GM03348 (cell line): ENCODE measurements around the gene FANCG.

Source experiments
- DNase-seq: peaks from one replicate; pipeline ENCODE4 v3.0.0; 2012; ENCODE audit warnings: low spot score

Gene FANCG

GRCh38 chr9:35060548-35061207 is 19.1 kb downstream of the FANCG start:
- DNase-seq: no peak

- DNase-seq: no peak
Observed at GRCh38 chr9:35059438-35059837, 20.3 kb downstream of the FANCG start.

DNA sequence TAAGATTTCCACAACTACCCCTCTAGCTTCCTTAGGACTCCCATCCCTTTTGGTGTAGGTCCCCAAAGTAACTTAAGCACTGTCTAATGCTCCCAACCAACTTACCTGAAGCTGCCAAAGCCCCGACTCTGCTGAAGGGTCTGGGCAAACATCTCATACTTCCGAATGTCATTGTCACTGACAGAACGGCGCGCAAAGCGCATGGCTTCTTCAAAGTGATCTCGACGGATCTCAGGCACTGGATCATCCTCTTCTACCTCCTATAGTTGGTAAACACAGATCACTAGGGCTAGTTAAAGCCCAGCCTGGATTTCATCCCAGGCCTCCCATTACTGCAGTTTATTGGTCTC is 22.5 kb downstream of the FANCG start:
- no peak for DNase-seq

DNA sequence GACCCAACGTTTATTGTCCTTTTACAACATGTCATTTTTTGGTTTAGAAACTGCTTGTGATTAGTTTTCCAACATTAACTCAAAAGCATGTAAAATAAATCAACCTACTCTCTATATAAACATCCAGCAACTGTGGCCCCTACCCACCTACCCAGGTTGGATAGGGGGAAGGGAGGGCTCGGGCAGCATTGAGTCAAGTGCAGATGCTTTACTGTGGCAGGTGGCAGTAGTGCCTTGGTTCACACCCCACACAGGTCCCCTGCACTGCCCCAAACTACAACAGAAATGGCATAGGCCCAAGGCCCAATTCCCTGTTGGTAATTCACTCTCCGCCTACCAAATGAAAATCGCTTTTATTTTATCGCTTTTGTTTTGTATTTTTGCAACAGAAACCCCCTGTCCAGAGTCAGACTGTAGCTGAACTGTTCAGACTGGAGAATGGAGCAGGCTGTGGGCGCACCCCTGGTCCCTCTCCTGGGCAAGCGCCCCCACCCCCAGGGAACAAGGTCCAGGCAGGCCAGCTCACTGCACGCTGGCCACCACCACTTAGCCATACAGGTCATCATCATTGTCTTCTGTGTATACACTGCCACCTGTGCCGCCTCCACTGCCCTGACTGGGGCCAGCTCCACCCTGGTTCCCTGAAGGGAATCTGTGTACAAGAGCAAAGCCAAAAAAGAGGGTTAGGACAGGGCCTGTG is 23.0 kb downstream of the FANCG start:
- no peak for DNase-seq

DNA sequence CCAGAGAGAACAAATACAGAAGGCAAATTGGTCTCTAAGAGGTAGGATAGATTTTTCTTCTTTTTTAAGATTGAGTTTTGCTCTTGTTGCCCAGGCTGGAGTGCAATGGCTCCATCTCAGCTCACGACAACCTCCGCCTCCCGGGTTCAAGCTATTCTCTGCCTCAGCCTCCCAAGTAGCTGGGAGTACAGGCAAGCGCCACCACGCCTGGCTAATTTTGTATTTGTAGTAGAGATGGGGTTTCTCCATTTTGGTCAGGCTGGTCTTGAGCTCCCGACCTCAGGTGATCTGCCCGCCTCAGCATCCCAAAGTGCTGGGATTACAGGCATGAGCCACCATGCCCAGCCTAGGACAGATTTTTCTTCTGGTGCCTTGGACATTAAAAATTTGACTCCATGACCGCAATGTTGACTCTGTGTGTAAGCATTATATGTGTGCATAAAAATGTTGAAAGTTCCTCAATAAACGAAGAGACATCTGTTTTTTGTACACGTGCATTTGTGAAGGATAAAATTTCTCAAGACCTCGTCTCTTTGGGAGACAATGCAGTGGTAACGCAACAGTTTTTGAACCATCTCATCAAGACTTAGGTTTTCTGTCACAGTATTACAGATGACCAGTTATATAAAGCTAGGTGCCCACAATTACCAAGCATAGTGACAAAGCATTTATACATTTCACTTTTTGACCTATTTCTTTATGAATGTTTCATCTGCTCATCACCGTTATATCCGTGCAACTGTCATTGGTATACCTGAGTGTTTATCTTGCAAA is 24.7 kb downstream of the FANCG start:
- no peak for DNase-seq

DNA sequence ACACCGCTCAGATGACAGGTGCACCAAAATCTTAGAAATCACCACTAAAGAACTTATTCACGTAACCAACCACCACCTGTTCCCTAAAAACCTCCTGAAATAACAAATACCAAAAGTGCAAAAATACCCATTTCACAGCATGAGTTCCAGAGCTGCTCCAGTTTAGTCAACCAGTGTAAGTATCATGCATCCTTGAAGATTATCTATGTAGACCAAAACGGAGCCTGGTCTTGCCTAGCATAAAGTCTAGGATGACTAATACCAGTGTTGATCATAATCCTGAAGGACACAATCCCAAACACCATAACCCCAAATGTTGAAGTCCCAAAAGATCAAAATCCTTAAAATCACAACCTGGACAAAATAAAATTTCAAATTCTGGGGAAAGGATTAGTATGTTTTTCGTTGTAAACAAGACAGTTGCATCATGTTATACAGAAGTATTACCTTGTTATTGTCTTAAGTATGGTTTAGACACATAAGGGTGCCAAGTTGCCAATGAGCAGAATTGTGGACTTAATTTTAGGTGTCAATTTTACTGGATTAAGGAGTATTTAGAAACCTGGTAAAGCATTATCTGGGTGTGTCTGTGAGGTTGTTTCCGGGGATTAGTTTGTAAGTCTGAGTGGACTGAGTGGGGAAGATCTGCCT is 25.4 kb downstream of the FANCG start:
- no peak for DNase-seq

- peak; percentile 47 for DNase-seq
Observed at GRCh38 chr9:35051069-35051967, 28.4 kb downstream of the FANCG start.

- DNase-seq: no peak
Observed at GRCh38 chr9:35048511-35048910, 31.2 kb downstream of the FANCG start.

DNA sequence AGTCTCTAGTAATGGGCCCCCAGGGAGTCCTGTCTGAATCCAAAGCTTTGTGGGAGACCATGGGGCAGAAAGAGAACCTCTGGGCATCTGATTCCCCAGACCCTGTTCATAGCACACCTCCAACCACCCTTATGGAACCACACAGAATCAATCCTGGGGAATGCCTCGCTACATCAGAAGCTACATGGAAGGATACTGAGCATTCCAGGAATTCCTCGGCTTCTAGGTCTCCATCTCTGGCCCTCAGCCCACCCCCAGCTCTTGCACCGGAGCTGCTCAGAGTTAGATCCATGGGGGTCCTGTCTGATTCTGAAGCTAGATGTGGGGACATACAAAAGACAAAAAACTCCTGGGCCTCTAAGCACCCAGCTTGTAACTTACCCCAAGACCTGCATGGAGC is 35.7 kb downstream of the FANCG start:
- DNase-seq: no peak

DNA sequence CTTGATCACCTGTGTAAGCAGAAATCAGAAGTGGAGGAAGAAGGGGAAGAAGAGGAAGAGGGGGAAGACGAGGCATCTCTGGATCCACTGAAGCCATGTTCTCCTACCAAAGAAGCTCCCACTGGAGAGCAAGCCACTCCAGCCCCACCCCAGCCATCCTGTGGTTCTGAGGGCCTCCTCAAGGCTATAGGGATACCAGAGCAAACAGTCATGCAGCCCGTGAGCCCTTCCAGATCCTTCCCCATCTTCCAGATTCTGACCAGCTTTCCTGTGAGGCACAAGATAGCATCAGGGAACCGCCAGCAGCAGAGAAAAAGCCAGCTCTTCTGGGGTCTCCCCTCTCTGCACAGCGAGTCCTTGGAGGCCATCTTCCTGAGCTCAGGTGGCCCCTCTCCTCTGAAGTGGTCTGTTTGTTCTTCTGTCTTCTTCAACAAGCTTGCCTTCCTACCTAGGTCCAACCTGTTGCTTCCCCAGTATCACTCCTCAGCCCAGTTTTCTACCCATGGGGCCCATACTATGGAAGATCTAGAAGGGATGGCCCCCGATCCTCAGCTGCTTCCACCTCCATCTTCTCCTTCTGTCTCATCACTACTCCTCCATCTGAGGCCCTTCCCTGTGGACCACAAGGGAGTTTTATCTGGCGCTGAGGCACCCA is 36.7 kb downstream of the FANCG start:
- no peak for DNase-seq

DNA sequence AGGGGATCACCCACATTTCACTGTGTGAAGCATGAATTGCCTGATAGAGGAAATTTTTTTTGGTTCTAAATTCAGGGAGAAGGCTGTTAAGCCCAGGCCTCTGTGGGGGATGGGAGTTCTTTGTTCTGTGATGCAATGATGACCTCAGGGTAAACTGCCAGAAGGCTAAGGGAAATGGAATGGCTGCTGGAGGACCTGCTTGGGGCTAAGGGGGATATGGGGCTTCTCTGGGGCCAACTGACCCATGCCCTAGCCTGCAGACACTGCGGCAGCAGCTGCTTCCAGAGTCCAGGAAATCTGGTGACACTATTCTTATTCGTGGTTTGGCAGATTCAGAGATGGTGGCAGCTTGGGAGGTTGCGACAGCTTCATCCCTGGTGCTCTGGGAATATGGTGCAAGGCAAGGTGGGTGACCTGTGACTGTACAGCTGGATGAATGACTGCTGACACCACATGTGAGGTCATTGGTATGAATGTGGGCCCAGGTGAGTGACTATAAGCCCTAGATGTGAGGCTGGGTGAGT is 37.6 kb downstream of the FANCG start:
- DNase-seq: peak; percentile 44

DNA sequence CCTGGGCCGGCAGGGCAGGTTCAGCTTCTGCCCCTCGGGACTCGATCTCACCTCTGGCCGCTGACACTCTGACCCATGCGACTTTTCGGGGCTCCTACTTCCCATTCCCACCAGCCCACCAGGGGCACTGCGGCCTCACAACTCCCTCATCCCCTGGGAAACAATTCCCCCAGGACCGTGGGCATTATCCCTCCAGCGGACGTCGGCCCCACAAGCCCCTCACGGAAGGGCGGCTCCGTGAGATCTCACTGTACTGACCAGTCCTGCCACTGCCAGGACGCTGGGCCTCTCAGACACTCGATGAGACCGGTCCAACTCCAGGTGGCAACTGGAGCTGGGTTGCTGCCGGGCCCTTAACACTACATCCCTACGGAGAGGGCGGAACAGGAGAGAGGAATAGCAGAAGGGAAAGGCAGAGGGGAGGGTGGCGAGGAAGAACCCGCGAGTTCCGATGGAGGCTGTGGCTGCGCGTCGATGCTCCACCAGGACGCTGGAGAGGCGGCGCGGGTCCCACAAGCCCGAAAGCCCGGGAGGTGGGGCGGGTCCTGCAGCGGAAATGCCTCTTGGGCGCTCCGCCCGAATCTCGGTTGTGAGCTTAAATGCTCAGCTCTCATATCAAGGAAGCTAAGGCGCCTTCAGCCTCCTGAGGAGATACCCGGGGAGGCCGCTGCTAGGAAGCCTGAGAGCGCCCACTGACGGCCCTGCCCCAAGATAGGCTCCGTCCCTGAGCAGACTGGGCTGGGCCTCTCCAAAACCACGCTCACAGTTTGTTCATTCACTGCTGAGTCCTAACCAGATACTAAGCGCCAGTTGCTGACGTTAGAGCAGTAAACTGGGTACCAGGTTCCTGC is 43.7 kb downstream of the FANCG start:
- DNase-seq: no peak

DNA sequence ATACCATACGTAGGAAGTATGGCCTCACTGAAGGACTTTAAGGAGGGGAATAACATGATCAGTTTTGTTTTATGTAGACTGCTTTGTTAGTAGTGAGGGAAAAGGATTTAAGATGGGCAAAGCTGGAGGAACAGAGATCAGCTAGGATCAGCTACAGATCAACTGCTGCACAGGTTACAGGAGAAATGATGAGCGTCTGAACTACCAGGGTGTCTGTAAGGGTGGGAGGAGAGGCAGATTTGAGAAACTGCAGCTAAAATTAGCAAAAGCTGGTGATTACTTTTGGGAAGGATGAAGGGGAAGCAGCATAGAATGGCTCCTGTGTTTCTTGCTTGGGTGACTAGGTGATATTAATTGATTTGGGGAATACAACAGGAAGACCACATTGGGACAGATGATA is 46.6 kb downstream of the FANCG start:
- no peak for DNase-seq

GRCh38 chr9:35029852-35030251 is 49.9 kb downstream of the FANCG start:
- DNase-seq: no peak

- DNase-seq: no peak
Observed at GRCh38 chr9:35029241-35029640, 50.5 kb downstream of the FANCG start.

DNA sequence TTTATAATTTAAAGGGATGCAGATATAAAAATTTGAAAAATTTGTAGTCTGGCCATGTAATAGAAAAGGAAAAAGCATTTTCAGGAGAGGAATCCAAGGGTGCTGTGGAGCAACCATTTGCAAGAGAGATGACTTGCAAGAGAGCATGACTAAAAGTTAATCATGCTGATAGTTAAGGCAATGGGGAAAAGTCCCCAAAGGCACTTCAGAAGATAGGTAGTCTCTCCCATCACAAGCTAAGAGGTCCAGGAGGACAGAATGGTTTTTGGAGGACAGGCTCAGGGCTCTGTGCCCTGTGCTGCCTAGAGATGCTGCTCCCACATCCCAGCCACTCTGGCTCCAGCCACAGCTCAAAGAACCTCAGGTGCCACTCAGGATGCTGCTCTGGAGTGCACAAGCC is 51.4 kb downstream of the FANCG start:
- DNase-seq: no peak

DNA sequence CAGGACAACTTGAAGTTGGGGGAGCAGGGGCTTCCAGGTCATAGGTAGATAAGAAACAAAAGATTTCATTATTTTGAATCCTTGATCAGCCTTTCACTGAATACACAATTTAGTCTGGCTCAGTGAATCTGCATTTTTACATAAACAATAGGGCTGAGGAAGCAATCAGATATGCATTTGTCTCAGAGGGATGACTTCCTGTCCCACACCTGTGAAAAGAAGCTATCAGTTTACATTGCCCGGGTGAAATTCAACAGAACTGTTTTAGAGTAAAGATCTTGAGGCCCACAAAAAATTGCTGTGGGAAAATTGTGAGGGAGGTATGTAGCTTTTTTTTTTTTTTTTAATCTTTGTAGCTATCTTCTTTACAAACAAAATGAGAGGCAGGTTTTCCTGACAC is 51.9 kb downstream of the FANCG start:
- no peak for DNase-seq

- DNase-seq: no peak
Observed at GRCh38 chr9:35027374-35027773, 52.4 kb downstream of the FANCG start.

DNA sequence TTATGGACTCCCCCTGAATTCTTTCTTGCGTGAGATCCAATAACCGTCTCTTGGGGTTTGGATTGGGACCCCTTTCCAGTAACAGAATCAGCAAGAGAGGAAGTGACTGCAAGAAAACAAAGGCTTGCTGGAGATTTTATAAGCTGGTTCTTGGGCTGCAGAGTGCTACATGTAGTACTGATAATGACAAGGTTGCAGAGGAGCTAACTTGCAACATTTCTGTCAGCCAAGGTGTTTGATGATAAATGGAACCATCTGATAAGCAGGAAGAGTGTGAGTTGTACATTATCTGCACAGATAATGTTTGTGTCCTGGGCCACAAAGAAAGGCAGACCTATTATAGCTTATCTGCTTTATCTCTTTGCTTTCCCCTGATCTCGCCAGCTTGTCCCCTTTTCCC is 53.1 kb downstream of the FANCG start:
- no peak for DNase-seq
